ENCODE measurements around the gene PROSER2.

Gene PROSER2

DNA sequence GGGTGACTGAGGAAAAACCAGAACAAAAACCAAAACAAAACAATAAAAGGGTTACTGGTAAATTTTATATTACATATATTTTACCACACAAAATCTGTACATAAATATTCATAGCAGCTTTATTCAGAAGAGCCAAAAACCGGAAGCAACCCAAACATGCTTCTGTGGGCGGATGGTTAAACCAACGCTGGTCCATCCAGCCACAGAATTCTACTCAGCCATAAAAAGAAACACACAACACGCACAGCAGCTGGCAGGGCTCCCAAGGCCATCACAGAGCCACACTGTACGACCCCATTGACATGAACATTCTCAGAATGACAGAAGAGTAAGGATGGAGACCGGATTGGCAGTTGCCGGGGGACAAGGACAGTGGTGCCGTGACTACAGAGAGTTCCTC is 83.6 kb downstream of the PROSER2 start:
- no peak for DNase-seq (ENCODE audit: low spot score)

GRCh38 chr10:11907914-11908313 is 84.8 kb downstream of the PROSER2 start:
- FAIRE-seq (no peak), DNase-seq (ENCODE audit: low spot score) (no peak)

More for the DNA sequence above, 83.6 kb downstream of the PROSER2 start:
- FAIRE-seq: no peak

GRCh38 chr10:11908536-11908935 is 85.4 kb downstream of the PROSER2 start:
- FAIRE-seq: no peak
- no peak for DNase-seq (ENCODE audit: low spot score)

DNA sequence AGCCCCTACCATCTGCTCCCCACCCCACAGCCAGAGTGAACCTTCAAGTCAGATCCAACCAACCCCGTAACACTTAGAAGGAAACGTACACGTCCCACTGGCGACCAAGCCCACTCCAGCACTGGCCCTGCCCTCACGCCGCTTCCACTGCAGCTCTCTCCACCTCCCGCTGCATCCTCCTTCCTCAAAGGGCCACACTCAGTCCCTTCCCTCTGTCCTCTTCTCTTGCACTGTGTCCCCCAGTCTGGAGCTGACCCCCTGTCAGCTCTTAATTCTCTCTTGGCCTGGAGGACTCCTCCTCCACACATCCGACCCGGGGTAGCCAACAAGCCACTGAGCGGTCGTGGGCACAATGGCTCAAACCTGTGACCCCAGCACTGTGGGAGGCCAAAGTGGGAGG is 85.8 kb downstream of the PROSER2 start:
- FAIRE-seq (no peak), DNase-seq (ENCODE audit: low spot score) (no peak)

DNA sequence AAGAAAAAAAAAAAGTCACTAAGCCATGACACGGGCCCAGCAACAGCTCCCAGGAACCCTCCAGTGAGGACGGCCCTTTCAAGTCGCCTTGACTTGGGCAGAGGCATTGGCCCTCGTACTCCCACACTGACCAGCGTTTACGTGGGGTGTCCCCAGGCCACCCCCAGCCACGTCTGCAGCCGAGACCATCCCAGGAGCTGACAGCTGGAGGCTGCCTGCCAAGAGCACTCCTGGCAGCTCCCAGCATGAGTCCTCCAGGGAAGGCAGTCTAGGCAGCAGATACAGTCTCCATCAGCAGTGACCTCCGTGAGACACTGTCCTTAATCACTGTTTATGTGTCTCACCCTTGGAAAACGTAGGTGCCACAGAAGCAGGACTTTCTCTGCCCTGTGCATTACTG is 86.5 kb downstream of the PROSER2 start:
- FAIRE-seq (no peak), DNase-seq (ENCODE audit: low spot score) (no peak)

GRCh38 chr10:11910102-11910501 is 86.9 kb downstream of the PROSER2 start:
- DNase-seq (ENCODE audit: low spot score): no peak
- no peak for FAIRE-seq

GRCh38 chr10:11913079-11913641 is 90.0 kb downstream of the PROSER2 start:
- DNase-seq (ENCODE audit: low spot score) (no peak), FAIRE-seq (no peak)

DNA sequence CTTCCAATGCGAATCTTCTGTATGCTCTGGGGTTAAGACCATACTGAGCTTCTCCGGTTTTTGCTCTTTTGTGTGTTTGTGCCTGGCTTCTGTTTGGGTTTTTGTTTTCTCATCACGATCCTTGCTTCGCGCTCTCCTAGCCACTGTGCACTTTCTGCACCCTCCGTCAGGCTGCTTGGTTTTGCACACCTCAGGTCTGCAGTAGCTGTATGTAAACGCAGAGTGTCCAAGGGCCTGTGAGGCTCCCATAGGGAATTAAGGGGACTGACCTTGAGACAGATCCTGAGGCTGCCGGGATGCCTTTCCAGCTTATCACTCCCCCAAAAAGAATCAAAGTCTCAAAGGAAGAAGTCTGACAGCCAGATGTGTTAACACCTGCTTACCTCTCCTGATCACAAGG is 95.2 kb downstream of the PROSER2 start:
- FAIRE-seq (no peak), DNase-seq (ENCODE audit: low spot score) (no peak)

DNA sequence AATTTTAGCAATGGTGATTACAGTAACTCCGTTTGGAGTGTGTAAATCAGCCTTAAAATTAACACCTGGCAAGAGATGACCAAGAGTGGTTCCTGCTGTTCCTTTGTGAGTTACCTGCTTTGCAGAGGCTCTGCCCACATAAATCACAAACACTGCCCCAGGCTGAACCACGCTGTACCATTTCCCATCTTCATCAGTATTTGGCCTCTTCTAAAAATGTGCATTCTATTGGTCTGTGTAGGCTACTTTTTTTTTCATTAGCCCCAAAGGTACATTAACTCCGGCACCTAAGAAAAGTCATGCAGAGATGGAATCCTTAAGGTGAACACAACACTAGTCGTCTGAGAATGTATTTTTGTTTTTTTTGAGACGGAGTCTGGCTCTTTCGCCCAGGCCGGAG is 96.1 kb downstream of the PROSER2 start:
- no peak for FAIRE-seq
- DNase-seq (ENCODE audit: low spot score): no peak
